Right lobe of liver (tissue), 4 donors: ENCODE data around the gene CBR1.

Experiments used
- POLR2A ChIP-seq: fragments of 450-650 bp; IDR thresholded peaks from one replicate; pipeline ENCODE4 v1.6.1; 2017; ENCODE audit warnings: antibody characterized with exemption, mild to moderate bottlenecking
- TF ChIP-seq, protein P1 (sequence below), 4 donors: fragments of 200-600 bp in 3 of 4; fragments of 450-650 bp in 1 of 4; IDR thresholded peaks; one replicate each; pipeline versions ENCODE4 v1.5.1 to v1.8.0; 2016 to 2022; ENCODE audit warnings: antibody characterized with exemption in 4 of 4, mild to moderate bottlenecking in 2 of 4
- donor health status: DM: no; HTN: no; CAD: no.
- donor health status: DM: no; HTN: no; CAD: no.
- donor health status: DM: no; HTN: yes; CAD: no.

DNA sequence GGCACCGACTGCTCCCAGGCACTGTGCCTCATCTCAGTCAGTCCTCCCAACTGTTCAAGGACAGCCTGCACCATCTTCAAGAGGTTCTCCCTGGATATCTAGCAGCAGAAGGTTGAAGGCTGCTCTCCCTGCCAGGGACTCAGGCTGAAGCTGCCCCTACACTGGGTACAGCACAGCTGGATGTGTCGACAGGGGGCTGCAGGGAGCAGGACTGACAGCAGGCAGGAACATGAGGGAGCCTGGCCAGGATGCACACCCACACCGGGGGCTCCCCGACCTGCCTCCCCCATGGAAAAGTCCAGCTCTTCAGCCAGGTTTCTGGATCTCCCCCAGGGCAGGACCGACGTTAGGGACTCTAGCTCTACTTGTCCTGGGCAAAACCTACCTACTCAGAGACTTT, 30.0 kb upstream of the CBR1 start:
- TF ChIP-seq, protein P1, sequence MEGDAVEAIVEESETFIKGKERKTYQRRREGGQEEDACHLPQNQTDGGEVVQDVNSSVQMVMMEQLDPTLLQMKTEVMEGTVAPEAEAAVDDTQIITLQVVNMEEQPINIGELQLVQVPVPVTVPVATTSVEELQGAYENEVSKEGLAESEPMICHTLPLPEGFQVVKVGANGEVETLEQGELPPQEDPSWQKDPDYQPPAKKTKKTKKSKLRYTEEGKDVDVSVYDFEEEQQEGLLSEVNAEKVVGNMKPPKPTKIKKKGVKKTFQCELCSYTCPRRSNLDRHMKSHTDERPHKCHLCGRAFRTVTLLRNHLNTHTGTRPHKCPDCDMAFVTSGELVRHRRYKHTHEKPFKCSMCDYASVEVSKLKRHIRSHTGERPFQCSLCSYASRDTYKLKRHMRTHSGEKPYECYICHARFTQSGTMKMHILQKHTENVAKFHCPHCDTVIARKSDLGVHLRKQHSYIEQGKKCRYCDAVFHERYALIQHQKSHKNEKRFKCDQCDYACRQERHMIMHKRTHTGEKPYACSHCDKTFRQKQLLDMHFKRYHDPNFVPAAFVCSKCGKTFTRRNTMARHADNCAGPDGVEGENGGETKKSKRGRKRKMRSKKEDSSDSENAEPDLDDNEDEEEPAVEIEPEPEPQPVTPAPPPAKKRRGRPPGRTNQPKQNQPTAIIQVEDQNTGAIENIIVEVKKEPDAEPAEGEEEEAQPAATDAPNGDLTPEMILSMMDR (IDR thresholded peaks at IDR 0.05), result no peak
- TF ChIP-seq POLR2A, result no peak
